RWPE2 (cell line): ENCODE measurements around the gene SNRK.

ENCODE experiments used
- ATAC-seq: fragments of 200-7000 bp; cut with Tn5 transposase; 3 replicates; pipeline ENCODE4 v1.9.1; 2021; ENCODE audit warnings: low read depth
- DNase-seq: peaks from one replicate; pipeline ENCODE4 v3.0.0-alpha.2; 2020; ENCODE audit warnings: low spot score
- H3K27ac ChIP-seq: fragments of 450-650 bp; 2 replicates; pipeline ENCODE4 v1.5.1; 2017; ENCODE audit warnings: mild to moderate bottlenecking; ENCODE audit not compliant: poor library complexity, severe bottlenecking
- H3K27me3 ChIP-seq: fragments of 250-450 bp; sonication (Bioruptor Pico); 2 replicates; pipeline ENCODE4 v1.5.1; 2021; ENCODE audit warnings: mild to moderate bottlenecking, moderate library complexity; ENCODE audit not compliant: insufficient read depth, poor library complexity, severe bottlenecking
- H3K36me3 ChIP-seq: fragments of 250-450 bp; sonication (Bioruptor Pico); 2 replicates; pipeline ENCODE4 v1.5.1; 2020; ENCODE audit warnings: low read depth, mild to moderate bottlenecking, moderate library complexity
- H3K4me1 ChIP-seq: fragments of 250-450 bp; sonication (Bioruptor Pico); 2 replicates; pipeline ENCODE4 v1.5.1; 2021; ENCODE audit warnings: mild to moderate bottlenecking, moderate library complexity; ENCODE audit not compliant: insufficient read depth, poor library complexity, severe bottlenecking
- H3K4me3 ChIP-seq: fragments of 250-450 bp; sonication (Bioruptor Pico); 2 replicates; pipeline ENCODE4 v1.5.1; 2021; ENCODE audit warnings: mild to moderate bottlenecking, moderate library complexity; ENCODE audit not compliant: severe bottlenecking
- H3K9me3 ChIP-seq: fragments of 250-450 bp; sonication (Bioruptor Pico); 2 replicates; pipeline ENCODE4 v1.5.1; 2021; ENCODE audit warnings: mild to moderate bottlenecking, moderate library complexity; ENCODE audit not compliant: severe bottlenecking
- TF ChIP-seq, protein P1 (sequence below): fragments of 450-650 bp; IDR thresholded peaks from one replicate; pipeline ENCODE4 v1.5.1; 2017; ENCODE audit warnings: mild to moderate bottlenecking, moderate library complexity; ENCODE audit not compliant: poor library complexity, severe bottlenecking

Gene SNRK

DNA sequence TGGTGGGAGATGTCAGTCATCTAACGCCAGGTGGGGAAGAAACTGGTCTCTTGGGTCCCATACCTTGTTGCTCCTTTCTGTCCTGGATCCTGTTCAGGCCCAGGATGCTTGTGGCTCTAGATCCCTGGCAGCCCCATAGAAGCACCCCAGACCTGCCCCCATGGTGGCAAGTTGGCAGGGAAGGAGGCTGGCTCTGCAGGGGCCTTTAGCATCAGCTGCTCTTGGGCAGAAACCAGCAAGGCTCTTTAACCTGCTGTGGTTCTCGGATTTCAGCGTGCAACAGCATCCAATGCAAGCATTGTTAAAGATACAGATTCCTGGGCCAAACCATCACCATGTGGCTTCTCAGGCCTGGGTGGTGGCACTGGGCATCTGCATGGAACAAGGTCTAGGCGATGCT is 75.8 kb downstream of the SNRK start:
- Histone ChIP-seq H3K4me3 (no peak overlapping the region), H3K36me3 (no peaks in the 10 kb centered on the region), H3K9me3 (no peaks in the 10 kb centered on the region), H3K4me1 (no peaks in the 10 kb centered on the region), H3K27me3 (no peaks in the 10 kb centered on the region), H3K27ac (no peak overlapping the region)
- ATAC-seq: no peak
- no peak for DNase-seq
- TF ChIP-seq, protein P1, sequence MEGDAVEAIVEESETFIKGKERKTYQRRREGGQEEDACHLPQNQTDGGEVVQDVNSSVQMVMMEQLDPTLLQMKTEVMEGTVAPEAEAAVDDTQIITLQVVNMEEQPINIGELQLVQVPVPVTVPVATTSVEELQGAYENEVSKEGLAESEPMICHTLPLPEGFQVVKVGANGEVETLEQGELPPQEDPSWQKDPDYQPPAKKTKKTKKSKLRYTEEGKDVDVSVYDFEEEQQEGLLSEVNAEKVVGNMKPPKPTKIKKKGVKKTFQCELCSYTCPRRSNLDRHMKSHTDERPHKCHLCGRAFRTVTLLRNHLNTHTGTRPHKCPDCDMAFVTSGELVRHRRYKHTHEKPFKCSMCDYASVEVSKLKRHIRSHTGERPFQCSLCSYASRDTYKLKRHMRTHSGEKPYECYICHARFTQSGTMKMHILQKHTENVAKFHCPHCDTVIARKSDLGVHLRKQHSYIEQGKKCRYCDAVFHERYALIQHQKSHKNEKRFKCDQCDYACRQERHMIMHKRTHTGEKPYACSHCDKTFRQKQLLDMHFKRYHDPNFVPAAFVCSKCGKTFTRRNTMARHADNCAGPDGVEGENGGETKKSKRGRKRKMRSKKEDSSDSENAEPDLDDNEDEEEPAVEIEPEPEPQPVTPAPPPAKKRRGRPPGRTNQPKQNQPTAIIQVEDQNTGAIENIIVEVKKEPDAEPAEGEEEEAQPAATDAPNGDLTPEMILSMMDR: no peak

- Histone ChIP-seq H3K9me3 (no peaks in the 10 kb centered on the region), H3K4me1 (no peaks in the 10 kb centered on the region), H3K4me3 (no peak overlapping the region), H3K27me3 (no peaks in the 10 kb centered on the region), H3K36me3 (no peaks in the 10 kb centered on the region), H3K27ac (no peak overlapping the region)
- TF ChIP-seq, protein P1: no peak
- ATAC-seq (no peak), DNase-seq (no peak)
Observed at GRCh38 chr3:43362961-43363360, 76.6 kb downstream of the SNRK start.

GRCh38 chr3:43363621-43364266 is 77.4 kb downstream of the SNRK start:
- H3K4me3 ChIP-seq: no peak overlapping the region
- no peaks in the 10 kb centered on the region for H3K27me3 ChIP-seq
- H3K4me1 ChIP-seq: no peaks in the 10 kb centered on the region
- DNase-seq (no peak), ATAC-seq (no peak)
- no peaks in the 10 kb centered on the region for H3K9me3 ChIP-seq
- no peak overlapping the region for H3K27ac ChIP-seq
- TF ChIP-seq, protein P1: no peak
- H3K36me3 ChIP-seq: no peaks in the 10 kb centered on the region

DNA sequence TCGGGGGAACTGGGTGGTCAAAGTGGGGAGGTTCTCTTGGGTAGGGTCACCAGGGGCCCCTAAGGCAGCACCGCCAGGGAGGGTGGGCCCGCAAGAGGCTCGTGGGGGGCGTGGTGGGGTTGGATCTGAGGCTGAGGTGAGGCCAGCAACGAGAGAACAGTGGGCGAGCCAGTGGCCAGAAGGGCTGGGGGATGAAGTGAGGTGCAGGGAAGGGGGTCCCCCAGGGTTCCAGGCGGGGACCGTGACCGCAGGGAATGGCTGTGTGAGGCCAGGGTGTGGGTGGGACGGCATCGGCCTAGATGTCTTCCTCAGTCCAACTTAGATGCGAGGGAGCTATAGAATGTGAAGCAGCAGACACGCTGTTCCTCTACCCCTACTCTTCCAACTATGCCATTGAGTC is 78.2 kb downstream of the SNRK start:
- no peaks in the 10 kb centered on the region for H3K9me3 ChIP-seq
- no peak for DNase-seq
- no peaks in the 10 kb centered on the region for H3K36me3 ChIP-seq
- H3K4me1 ChIP-seq: no peaks in the 10 kb centered on the region
- H3K27ac ChIP-seq: no peak overlapping the region
- no peak overlapping the region for H3K4me3 ChIP-seq
- no peaks in the 10 kb centered on the region for H3K27me3 ChIP-seq
- TF ChIP-seq, protein P1: no peak
- ATAC-seq: no peak

GRCh38 chr3:43364926-43365325 is 78.6 kb downstream of the SNRK start:
- Histone ChIP-seq H3K4me1 (no peaks in the 10 kb centered on the region), H3K9me3 (no peaks in the 10 kb centered on the region), H3K27ac (no peak overlapping the region), H3K4me3 (no peak overlapping the region), H3K27me3 (no peaks in the 10 kb centered on the region), H3K36me3 (no peaks in the 10 kb centered on the region)
- TF ChIP-seq, protein P1: no peak
- no peak for ATAC-seq
- DNase-seq: no peak
